Karpas-422 (cell line): ENCODE measurements around the gene CCDC184. TPM values are rescaled to one million over a fixed set of nuclear protein-coding genes. Genes with fewer than 3 reads are reported as not detected.
"Not testable (repeated sequence)": the region's sequence is repeated elsewhere in the genome, so short reads cannot be mapped to it uniquely, and the experiment has no call there.

Experiments used
- DNase-seq: peaks from one replicate; pipeline ENCODE4 v3.0.0-alpha.2; 2015
- H2AFZ ChIP-seq: fragments of 200-600 bp; sonication (generic); 2 replicates; pipeline ENCODE4 v1.6.1; 2014; ENCODE audit warnings: antibody characterized with exemption, low read length, mixed read lengths
- H3K27ac ChIP-seq: fragments of 200-600 bp; sonication (generic); 2 replicates; pipeline ENCODE4 v1.5.1; 2014; ENCODE audit warnings: mild to moderate bottlenecking, low read length, moderate library complexity
- H3K27me3 ChIP-seq: fragments of 200-600 bp; sonication (generic); 2 replicates; pipeline ENCODE4 v1.6.1; 2014; ENCODE audit warnings: low read length, mixed read lengths
- H3K36me3 ChIP-seq: fragments of 200-600 bp; sonication (generic); 2 replicates; pipeline ENCODE4 v1.6.1; 2014; ENCODE audit warnings: low read length, mixed read lengths; ENCODE audit not compliant: insufficient read depth
- H3K4me1 ChIP-seq: fragments of 200-600 bp; sonication (generic); 2 replicates; pipeline ENCODE4 v1.6.1; 2014; ENCODE audit warnings: mild to moderate bottlenecking, low read length, mixed read lengths
- H3K4me2 ChIP-seq: fragments of 200-600 bp; sonication (generic); 2 replicates; pipeline ENCODE4 v1.6.1; 2014; ENCODE audit warnings: low read length, low read depth, mild to moderate bottlenecking; ENCODE audit not compliant: poor library complexity, severe bottlenecking
- H3K4me3 ChIP-seq: fragments of 200-600 bp; sonication (generic); 2 replicates; pipeline ENCODE4 v1.5.1; 2014; ENCODE audit warnings: mild to moderate bottlenecking, antibody characterized with exemption, low read length, mixed read lengths
- H3K79me2 ChIP-seq: fragments of 200-600 bp; sonication (generic); 2 replicates; pipeline ENCODE4 v1.6.1; 2014; ENCODE audit warnings: mild to moderate bottlenecking, low read length, mixed read lengths
- H3K9ac ChIP-seq: fragments of 200-600 bp; sonication (generic); 2 replicates; pipeline ENCODE4 v1.6.0; 2014; ENCODE audit warnings: low read length
- H3K9me2 ChIP-seq: fragments of 200-600 bp; sonication (generic), shearing (Covaris generic); replicated peaks from 2 replicates; pipeline ENCODE4 v1.6.0; 2014; ENCODE audit warnings: mild to moderate bottlenecking, low read length, moderate library complexity; ENCODE audit not compliant: insufficient read depth
- H3K9me3 ChIP-seq: fragments of 300-700, 200-600 bp; sonication (generic); 2 replicates; pipeline ENCODE4 v1.6.1; 2014; ENCODE audit warnings: low read length, mixed read lengths
- H4K20me1 ChIP-seq: fragments of 200-600 bp; sonication (generic); 2 replicates; pipeline ENCODE4 v1.6.1; 2014; ENCODE audit warnings: mild to moderate bottlenecking, antibody characterized with exemption, low read length, low read depth; ENCODE audit not compliant: insufficient read depth
- total RNA-seq: library from RNA; depleted of rRNA; stranded (reverse); fragments of >200 nt; shearing (Covaris generic); gene quantifications from 2 replicates; pipeline ENCODE4 v1.2.3, GENCODE V29; 2014; ENCODE audit warnings: low replicate concordance

The CCDC184 gene
- total RNA-seq, 1 experiment from 2014 or later, result 1.2 TPM

DNA sequence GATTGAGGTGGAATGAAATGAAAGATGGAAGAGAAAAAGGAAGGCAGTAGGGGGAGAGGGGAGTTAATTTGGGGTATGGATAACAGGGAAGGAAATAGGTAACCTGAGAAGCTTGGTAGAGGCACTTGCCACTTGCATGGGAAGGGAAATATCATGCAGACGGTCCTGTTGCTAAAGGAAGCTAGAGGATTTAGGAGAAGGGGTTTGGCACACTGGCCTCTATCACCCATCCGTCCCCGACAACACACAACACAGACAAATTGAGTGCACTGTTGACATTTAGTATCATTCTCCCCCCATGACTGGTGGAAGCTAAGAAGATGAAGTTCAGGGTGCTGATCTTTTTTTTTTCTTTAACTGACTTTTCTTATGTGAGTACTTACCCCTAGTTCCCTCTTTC, 17.6 kb downstream of the CCDC184 start:
- Histone ChIP-seq H3K27me3 (no peaks in the 10 kb centered on the region), H3K9me2 (no peaks in the 10 kb centered on the region), H3K4me3 (no peak overlapping the region), H3K79me2 (no peaks in the 10 kb centered on the region), H3K9me3 (no peaks in the 10 kb centered on the region), H3K36me3 (no peaks in the 10 kb centered on the region), H3K27ac (no peak overlapping the region), H3K4me1 (peaks cover 20% of the 10 kb centered on the region), H2AFZ (no peak overlapping the region), H3K9ac (no peak overlapping the region), H4K20me1 (no peaks in the 10 kb centered on the region), H3K4me2 (no peak overlapping the region)
- DNase-seq, result no peak

- H3K9me3 ChIP-seq, result 0 out of 2 replicates have a peak, but pooled peaks cover 2% of the 10 kb centered on the region
- H3K9me2 ChIP-seq, result no peaks in the 10 kb centered on the region
- H4K20me1 ChIP-seq, result no peaks in the 10 kb centered on the region
- no peak overlapping the region for H3K27ac ChIP-seq
- H3K36me3 ChIP-seq, result no peaks in the 10 kb centered on the region
- no peaks in the 10 kb centered on the region for H3K27me3 ChIP-seq
- no peaks in the 10 kb centered on the region for H3K79me2 ChIP-seq
- no peak overlapping the region for H3K9ac ChIP-seq
- H2AFZ ChIP-seq, result no peak overlapping the region
- DNase-seq, result no peak
- no peak overlapping the region for H3K4me3 ChIP-seq
- no peak overlapping the region for H3K4me2 ChIP-seq
- peaks cover 20% of the 10 kb centered on the region for H3K4me1 ChIP-seq
Observed at GRCh38 chr12:48201516-48201915, 18.1 kb downstream of the CCDC184 start.

DNA sequence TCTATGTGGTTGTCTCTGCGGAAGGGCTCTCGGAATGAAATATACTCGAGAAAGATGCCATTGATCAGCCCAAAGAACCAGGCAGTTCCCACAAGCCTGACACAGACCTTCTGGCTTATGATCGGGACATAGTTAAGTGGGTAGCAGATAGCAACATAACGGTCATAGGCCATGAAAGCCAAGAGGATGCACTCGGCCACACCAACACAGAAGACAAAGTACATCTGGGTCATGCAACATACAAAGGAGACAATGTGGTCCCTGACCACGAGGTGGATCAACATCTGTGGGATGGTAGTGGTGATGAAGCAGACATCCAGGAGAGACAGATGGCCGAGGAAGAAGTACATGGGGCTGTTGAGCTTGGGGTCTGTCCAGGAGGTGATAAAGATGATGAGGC, 19.3 kb downstream of the CCDC184 start:
- Histone ChIP-seq H3K27ac (no peak overlapping the region), H3K4me1 (peaks cover 11% of the 10 kb centered on the region), H2AFZ (no peak overlapping the region), H3K9me2 (no peaks in the 10 kb centered on the region), H3K4me3 (no peak overlapping the region), H4K20me1 (no peaks in the 10 kb centered on the region), H3K4me2 (no peak overlapping the region), H3K9me3 (0 out of 2 replicates have a peak, but pooled peaks cover 5% of the 10 kb centered on the region), H3K9ac (no peak overlapping the region), H3K79me2 (no peaks in the 10 kb centered on the region), H3K36me3 (no peaks in the 10 kb centered on the region), H3K27me3 (no peaks in the 10 kb centered on the region)
- no peak for DNase-seq

DNA sequence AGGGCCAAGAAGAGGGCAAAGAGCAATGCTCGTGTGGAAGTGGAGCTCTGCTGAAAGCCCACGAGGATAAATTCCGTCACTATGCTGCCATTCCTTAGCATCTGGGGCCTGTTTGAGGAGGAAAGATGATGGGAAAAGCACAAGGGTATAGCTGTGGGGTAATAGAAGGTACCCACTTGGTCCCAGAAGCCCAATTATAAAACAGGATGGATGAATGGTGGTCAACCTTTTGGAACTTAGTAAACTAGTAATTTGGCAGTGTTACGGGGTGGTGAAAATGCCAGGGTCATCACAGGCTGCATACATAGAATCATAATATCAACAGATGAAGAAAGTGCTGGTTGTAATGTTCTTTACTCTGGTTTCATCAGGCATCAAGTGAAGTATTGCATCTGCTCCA, 19.7 kb downstream of the CCDC184 start, which contains the start of gene OR10AD1:
TSS of gene OR10AD1 (minus strand) at position 101 of the 400 bp plus-strand sequence. CDS start at position 101, 0 bp downstream.
- H3K4me3 ChIP-seq, result no peak within 1 kb of the TSS
- H3K36me3 ChIP-seq, result no peaks in the 10 kb centered on the region
- no peak within 1 kb of the TSS for H3K4me2 ChIP-seq
- H3K9me3 ChIP-seq, result 0 out of 2 replicates have a peak, but pooled peaks cover 5% of the 10 kb centered on the region
- no peaks in the 10 kb centered on the region for H3K9me2 ChIP-seq
- H3K79me2 ChIP-seq, result no peaks in the 10 kb centered on the region
- no peaks in the 10 kb centered on the region for H3K27me3 ChIP-seq
- no peak within 1 kb of the TSS for H2AFZ ChIP-seq
- H4K20me1 ChIP-seq, result no peaks in the 10 kb centered on the region
- H3K27ac ChIP-seq, result no peak within 1 kb of the TSS
- peaks cover 7% of the 10 kb centered on the region for H3K4me1 ChIP-seq
- no peak within 1 kb of the TSS for H3K9ac ChIP-seq
- no peak for DNase-seq

- not testable (repeated sequence) for H3K27me3 ChIP-seq, H4K20me1 ChIP-seq, H3K36me3 ChIP-seq, H3K9me2 ChIP-seq, H3K9me3 ChIP-seq, H3K4me3 ChIP-seq, H3K4me1 ChIP-seq, H3K9ac ChIP-seq, H3K27ac ChIP-seq, DNase-seq, H3K79me2 ChIP-seq, H2AFZ ChIP-seq, H3K4me2 ChIP-seq
Observed at GRCh38 chr12:48209495-48209894, 26.1 kb downstream of the CCDC184 start.

DNA sequence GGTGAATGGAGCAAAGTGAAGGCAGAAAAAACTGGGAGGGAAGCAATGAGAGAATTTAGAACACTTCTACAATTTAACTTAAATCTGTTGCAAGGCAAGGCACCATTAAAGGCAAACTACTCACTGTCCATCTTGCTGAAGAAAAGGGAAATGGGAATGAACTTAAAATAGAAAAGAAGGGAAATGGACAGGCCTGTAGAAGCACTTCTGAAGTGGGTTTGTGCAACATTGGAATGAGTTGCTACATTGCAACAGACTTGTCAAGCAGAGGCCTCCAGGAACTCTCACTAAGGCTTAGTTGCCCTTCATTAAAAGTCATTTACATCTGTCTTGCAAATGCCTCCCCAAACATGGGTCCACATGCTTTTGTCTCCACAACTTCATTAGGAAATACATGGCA, 33.3 kb downstream of the CCDC184 start:
- H3K9me2 ChIP-seq, result no peaks in the 10 kb centered on the region

DNA sequence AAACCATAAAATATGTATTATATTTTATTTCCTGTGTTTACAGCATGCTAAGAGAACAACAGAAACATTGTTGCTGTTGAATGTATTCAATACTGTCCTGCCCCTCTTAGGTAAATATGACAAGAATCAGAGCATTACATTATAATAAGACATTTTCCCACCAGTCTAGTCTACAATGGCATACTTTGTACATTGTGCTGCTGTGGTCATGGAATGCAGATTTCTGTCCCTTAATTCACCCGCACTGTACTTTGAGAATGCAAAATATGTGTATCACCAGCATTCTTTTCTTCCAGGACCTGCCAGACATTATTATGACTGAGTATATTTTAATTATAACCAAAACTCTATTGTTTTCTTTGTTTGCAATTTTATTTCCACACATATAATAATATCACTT, 36.2 kb downstream of the CCDC184 start:
- H3K9me3 ChIP-seq, result no peaks in the 10 kb centered on the region
- H3K4me3 ChIP-seq, result no peak overlapping the region
- H3K4me2 ChIP-seq, result no peak overlapping the region
- no peaks in the 10 kb centered on the region for H3K27me3 ChIP-seq
- H3K79me2 ChIP-seq, result no peaks in the 10 kb centered on the region
- H3K9ac ChIP-seq, result no peak overlapping the region
- peaks cover 2% of the 10 kb centered on the region; the same call in 1 of the 2 replicates for H3K4me1 ChIP-seq
- no peak for DNase-seq
- H4K20me1 ChIP-seq, result no peaks in the 10 kb centered on the region
- no peaks in the 10 kb centered on the region for H3K9me2 ChIP-seq
- H3K36me3 ChIP-seq, result no peaks in the 10 kb centered on the region
- no peak overlapping the region for H2AFZ ChIP-seq
- no peak overlapping the region for H3K27ac ChIP-seq

More for the DNA sequence above, 33.3 kb downstream of the CCDC184 start:
- Histone ChIP-seq H3K9ac (no peak overlapping the region), H3K27ac (no peak overlapping the region), H3K4me1 (peaks cover 2% of the 10 kb centered on the region; the same call in 1 of the 2 replicates), H3K36me3 (no peaks in the 10 kb centered on the region), H2AFZ (no peak overlapping the region), H3K4me3 (no peak overlapping the region), H3K4me2 (no peak overlapping the region), H3K79me2 (no peaks in the 10 kb centered on the region), H4K20me1 (no peaks in the 10 kb centered on the region), H3K27me3 (no peaks in the 10 kb centered on the region), H3K9me3 (no peaks in the 10 kb centered on the region)
- no peak for DNase-seq

- Histone ChIP-seq H3K9me2 (no peaks in the 10 kb centered on the region), H3K79me2 (no peaks in the 10 kb centered on the region), H3K27ac (no peak overlapping the region), H3K36me3 (no peaks in the 10 kb centered on the region), H3K4me2 (no peak overlapping the region), H3K4me1 (no peaks in the 10 kb centered on the region), H2AFZ (no peak overlapping the region), H3K4me3 (no peak overlapping the region), H3K27me3 (no peaks in the 10 kb centered on the region), H3K9me3 (no peaks in the 10 kb centered on the region), H4K20me1 (no peaks in the 10 kb centered on the region), H3K9ac (no peak overlapping the region)
- DNase-seq, result no peak
Observed at GRCh38 chr12:48220701-48221100, 37.3 kb downstream of the CCDC184 start.

DNA sequence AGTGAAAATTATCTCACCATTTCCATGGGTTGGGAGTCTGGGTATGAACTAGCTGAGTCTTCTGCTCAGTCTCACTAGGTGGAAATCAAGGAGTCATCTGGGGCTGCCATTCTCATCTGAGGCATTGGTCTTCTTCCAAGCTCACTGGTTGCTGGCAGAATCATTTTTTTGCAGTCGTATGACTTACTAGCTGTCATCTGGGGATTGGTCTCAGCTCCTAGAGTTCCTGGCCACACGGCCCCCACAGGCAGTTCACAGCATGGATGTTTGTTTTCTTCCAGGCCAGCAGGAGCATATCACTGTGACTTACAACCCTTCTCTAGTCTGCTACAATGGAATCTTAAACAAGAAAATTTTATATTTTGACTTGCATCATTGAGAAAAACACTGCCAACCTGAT, 38.2 kb downstream of the CCDC184 start:
- Histone ChIP-seq H3K9me2 (no peaks in the 10 kb centered on the region), H3K9ac (no peak overlapping the region), H3K27me3 (no peaks in the 10 kb centered on the region), H2AFZ (no peak overlapping the region), H3K36me3 (no peaks in the 10 kb centered on the region), H4K20me1 (no peaks in the 10 kb centered on the region), H3K79me2 (no peaks in the 10 kb centered on the region), H3K4me3 (no peak overlapping the region), H3K9me3 (no peaks in the 10 kb centered on the region), H3K27ac (no peak overlapping the region), H3K4me1 (no peaks in the 10 kb centered on the region), H3K4me2 (no peak overlapping the region)
- DNase-seq, result no peak
